HG02588 (cell line): ENCODE results near the gene UNC13A.
"Not testable (repeated sequence)": the region's sequence is repeated elsewhere in the genome, so short reads cannot be mapped to it uniquely, and the experiment has no call there.

ENCODE experiments used
- ATAC-seq: cut with Tn5 transposase; IDR thresholded peaks from one replicate; pipeline ENCODE4 v1.9.1; 2021; ENCODE audit warnings: mild to moderate bottlenecking, moderate library complexity; ENCODE audit not compliant: unreplicated experiment

Gene UNC13A

DNA sequence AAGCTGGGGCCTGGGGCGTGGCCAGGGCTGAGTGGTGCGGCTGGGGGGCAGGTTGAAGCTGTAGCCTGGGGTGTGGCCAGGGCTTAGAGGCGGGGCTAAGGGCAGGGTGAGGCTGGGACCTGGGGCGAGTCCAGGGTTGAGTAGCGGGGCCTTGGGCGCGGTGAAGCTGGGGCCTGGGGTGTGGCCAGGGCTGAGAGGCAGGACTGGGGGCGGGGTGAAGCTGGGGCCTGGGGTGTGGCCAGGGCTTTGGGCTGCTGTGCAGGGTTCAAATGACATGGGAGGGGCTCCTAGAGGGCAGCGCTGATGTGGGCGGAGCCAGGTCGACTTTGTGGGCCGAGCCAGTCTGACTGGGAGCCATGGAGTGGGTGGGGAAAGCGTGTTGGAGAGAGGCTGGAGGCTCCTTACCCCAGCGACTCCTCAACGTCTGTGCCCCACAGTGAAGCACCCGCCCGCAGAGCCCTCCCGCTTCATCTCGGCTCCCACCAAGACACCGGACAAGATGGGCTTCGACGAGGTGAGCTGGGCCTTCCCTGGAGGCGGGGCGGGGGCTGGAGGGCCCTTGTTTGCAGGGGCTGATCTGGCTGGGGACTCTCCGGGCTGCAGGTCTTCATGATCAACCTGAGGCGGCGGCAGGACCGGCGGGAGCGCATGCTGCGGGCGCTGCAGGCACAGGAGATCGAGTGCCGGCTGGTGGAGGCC, 111.2 kb downstream of the UNC13A start:
- no peak for ATAC-seq

DNA sequence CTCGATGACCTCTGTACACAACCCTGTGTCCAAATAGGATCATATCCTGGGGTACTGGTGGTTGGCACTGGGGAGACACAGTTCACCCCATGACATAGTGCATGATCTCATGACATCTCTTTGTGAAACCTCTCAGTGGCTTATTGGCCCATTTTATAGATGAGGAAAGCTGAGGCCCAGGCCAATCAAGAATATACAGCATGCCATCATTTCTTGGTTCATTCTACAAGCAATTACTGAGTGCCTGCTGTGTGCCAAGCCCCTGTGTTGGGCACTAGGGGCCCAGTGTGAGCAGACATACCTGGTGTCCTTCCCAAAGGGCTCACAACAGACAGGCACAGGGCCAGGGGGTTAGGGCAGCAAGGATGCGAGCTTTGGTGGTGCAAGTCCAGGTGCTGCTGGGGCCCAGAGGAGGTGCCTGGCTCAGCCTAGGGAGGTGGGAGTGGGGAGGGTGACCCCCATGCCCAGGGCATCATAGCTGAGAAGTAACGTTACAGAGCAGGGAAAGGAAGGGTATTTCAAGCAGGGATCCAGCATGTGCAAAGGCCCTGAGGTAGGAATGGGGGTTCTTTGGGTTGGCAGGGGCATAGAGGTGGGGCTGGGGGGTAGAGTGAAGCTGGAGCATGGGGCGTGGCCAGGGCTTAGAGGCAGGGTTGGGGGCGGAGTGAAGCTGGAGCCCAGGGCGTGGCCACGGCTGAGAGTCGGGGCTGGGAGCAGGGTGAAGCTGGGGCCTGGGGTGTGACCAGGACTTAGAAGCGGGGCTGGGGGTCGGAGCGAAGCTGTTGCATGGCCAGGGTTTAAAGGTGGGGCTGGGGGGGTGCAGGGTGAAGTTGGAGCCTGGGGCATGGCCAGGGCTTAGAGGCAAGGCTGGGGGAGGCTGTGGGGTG, 112.0 kb downstream of the UNC13A start:
- no peak for ATAC-seq

DNA sequence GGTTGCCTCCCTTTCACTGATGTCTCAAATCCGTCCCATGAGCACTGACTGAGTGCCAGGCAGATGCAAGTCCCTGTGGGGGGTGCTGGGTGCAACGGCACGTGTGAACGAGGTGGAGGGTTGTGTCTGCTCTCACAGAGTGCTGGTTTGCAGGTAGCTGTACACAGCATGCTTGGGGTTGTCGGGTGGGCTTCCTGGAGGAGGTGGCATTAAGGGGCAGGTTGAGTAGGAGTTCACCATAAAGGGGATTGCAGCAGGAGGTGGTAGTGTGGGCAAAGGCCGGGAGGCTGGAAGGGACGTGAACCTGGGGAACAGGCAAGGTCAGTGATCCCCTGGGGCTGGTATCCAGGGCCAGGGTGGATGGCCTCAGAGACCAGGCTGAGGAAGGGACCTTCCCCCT, 115.5 kb downstream of the UNC13A start:
- no peak for ATAC-seq

DNA sequence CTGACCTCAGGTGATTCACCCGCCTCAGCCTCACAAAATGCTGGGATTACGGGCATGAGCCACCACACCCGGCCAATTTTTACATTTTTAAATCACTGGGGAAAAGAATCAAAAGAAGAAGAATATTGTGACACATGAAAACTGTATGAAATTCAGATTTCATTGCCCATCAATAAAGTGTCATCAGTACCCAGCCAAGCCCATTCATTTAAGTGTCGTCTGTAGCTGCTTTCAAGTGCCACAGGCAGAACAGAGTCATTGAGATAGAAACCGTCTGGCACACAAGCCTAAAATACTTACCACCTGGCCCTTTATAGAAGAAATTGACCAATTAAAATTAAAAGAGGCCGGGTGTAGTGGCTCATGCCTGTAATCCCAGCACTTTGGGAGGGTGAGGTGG, 117.4 kb downstream of the UNC13A start:
- ATAC-seq = no peak

DNA sequence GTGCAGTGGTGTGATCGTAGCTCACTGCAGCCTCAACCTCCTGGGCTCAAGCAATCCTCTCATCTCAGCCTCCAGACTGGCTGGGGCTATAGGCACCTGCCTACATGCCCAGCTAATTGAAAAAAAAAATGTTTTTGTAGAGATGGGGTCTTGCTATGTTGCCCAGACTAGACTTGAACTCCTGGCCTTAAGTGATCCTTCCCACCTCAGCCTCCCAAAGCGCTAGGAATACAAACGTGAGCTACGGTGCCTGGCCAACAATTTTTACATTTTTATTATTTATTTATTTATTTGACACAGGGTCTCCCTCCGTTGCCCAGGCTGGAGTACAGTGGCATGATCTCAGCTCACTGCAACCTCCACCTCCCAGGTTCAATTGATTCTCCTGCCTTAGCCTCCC, 117.9 kb downstream of the UNC13A start:
- ATAC-seq = not testable (repeated sequence)

DNA sequence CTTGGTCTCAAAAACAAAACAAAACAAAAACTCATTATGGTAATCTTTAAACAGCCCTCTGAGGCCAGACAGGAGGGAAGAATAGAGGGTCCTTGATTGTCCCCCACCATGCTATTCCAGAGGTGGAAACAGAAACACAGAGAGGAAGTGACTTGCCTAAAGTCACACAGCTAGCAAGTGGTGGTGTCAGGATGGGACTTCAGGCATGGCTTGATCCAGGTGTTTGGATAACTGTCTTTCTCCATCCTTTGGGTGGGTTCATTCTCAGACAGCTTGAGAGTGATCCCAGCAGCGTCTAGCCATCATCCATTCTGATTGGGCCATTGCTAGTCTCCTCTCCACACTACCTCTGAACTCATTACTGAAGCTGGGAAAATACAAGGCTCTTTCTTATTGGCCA, 120.2 kb downstream of the UNC13A start:
- ATAC-seq = no peak

DNA sequence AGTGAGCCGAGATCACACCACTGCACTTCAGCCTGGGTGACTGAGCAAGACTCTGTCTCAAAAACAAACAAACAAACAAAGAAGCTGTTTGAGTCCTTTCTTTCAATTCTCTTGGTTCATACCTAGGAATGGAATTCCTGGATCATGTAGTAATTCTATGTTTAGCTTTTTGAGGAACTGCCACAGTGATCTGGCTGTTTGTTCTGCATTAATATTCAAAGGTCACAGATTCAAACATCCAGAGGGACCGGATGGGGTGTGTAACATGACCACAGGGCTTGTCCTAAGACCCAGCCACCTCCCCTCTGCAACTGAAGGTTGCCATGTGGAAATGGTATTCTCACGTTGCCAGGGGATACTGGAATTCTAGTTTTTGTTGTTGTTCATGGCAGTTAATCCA, 122.5 kb downstream of the UNC13A start:
- no peak for ATAC-seq

DNA sequence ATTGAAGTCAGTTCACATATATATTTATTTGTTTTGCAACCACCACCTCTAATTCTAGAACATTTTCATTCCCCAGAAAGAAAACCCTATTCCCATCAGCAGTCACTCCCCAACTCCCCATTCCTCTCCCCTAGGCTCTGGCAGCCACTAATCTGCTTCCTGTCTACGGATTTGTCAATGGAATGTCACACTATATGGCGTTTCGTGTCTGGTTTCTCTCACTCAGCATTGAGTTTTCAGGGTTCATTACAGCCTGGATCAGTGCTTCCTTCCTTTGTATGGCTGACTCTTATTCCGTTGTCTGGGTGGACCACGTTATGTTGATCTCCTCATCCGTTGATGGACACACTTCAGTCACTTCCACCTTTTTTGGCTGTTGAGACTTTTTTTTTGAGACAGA, 123.4 kb downstream of the UNC13A start:
- no peak for ATAC-seq

DNA sequence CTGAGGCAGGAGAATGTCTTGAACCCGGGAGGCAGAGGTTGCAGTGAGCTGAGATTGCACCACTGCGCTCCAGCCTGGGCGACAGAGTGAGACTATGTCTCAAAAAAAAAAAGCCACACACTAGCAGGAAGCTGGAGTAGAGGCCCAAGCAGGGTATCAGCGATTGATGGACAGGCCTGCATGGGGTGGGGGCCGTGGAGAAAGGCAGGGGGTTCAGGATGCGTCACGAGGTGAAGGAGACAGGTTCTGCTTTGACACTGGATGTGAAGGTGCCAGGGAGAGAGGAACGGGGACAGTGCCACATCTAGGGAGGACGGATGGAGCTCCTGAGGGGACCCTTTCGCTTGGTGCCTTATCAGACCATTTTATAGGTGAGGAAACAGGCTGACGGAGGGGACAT, 125.6 kb downstream of the UNC13A start:
- ATAC-seq = no peak

DNA sequence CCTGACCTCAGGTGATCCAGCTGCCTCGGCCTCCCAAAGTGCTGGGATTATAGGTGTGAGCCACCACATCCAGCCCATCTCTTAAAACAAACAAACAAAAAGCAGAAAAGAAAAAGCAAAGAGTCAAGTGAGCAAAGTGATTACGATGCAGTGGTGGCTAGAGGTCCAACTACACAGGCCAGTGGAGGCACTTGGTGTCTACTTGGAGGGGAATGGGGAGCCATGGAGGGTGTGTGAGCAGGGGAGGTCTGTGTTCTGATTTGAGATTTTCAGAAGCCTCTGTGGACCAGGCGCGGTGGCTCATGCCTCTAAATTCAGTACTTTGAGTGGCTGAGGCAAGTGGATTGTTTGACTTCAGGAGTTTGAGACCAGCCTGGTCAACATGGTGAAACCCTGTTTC, 126.1 kb downstream of the UNC13A start:
- ATAC-seq = no peak

DNA sequence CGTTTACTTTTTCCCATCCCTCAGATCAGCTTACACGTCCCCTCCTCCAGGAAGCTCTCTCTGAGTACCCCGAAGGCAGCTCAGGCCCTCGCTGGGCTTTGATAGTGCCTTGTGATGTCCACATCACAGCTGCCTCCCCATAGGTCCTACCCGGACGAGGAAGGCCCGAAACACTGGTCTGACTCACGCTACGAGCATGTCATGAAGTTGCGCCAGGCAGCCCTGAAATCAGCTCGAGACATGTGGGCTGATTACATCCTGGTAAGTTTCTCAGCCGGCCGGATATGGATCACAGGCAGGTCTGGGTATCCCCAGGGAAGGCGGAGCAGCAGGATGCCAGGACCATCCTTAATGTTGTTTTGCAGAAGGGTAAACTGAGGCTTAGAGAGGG, 128.0 kb downstream of the UNC13A start:
- no peak for ATAC-seq

DNA sequence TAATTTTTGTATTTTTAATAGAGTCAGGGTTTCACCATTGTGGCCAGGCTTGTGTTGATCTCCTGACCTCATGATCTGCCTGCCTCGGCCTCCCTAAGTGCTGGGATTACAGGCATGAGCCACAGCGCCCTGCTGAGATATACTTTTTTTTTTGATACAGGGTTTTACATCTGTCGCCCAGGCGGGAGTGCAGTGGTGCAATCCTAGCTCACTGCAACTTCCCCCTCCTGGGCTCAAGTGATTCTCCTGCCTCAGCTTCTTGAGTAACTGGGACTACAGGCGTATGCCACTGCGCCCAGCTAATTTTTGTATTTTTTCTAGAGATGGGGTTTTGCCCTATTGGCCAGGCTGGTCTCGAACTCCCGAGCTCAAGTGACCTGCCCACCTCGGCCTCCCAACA, 130.7 kb downstream of the UNC13A start:
- no peak for ATAC-seq

DNA sequence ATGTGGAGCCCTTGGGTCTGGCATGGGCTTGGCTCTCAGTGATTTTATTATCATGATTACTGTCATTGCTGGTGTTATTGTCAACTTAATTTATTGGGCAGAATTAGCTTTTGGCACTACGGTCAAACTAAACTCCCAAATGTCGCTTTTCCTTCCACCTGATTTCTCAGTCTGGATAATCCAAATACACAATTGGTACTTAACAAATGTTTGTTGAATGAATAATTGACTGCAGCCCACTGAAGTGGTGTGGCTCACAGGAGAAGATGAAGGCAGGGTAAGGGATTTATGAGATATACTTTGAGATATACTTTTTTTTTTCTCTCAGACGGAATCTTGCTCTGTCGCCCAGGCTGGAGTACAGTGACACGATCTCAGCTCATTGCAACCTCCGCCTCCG, 131.2 kb downstream of the UNC13A start:
- no peak for ATAC-seq

DNA sequence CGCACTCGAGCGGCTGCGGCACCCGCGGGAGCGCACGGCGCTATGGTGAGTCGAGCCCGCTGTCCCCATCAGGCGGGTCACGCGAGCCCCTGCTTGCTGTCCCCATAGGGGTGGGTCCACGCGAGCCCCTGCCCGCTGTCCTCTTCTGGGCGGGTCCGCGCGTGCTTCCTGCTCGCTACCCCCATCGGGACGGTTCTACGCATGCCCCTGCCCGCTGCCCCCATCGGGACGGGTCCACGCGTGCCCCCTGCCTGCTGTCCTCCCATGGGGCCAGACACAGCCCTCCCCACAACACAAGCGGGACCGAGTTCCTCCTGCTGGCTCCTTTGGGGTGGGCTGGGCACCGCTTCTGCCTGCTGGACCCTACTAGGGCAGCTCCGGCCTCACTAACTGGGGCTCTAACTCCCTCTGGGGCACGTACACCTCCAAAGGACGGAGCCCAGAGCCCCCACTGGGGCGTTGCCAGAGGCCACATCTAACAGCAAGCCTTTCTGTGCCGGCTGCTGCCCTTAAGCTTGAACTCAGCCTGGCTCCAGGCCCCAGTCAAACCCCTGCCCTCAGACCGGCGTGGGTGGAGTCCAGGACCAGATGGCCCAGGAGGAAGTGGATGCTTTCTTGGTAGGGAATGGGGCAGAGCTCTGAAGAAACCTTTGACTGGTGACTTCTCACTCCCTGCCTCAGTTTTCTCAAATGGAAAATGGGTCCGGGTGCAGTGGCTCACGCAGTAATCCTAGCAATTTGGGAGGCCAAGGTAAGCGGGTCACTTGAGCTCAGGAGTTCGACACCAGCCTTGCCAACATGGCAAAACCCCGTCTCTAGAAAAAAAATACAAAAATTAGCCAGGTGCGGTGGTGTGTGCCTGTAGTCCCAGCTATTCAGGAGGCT, 132.0 kb downstream of the UNC13A start:
- peak; percentile 10 for ATAC-seq

DNA sequence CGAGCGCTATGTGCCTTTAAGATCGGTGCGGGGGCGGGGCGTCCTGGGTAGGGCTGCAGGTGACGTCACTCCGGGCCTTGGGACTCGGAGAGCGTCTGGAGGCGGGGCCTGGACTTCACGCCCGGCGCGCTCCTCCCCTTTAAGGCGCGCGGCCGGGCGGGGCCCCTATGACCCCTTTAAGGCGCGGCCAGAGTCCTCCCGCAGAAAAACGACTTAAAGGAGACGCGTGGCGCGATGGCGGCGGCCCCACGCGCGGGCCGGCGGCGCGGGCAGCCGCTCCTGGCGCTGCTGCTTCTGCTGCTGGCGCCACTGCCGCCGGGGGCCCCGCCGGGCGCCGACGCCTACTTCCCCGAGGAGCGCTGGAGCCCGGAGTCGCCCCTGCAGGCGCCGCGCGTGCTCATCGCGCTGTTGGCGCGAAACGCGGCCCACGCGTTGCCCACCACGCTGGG, 132.7 kb downstream of the UNC13A start, which contains the start of gene COLGALT1:
Gene COLGALT1 (plus strand): TSS at position 170 of the 449 bp plus-strand sequence. CDS start 65 bp downstream, at position 235.
- ATAC-seq = peak; percentile 85

DNA sequence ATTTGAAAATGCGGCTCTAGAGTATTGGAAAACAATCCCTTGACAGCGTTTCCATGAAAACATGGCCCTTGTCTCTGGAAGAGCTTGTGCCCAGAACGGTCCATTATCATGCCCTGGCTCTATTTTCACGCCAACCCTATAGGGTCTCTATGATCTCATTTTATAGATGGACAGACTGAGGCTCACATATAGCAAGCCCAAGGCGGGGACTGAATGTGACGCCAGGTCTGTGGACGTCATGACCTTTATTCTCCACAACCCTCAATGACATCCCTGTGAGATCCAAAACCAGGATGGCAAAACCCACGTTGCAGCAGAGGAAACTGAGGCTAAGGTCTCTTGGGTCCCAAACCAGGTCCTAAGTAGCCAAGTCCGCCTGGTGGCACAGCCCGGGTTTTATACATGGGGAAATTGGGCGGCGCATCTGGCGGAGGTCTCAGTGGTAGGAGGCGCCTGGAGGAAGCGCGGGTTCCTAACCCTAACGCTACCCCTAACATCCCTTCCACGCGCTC, 133.1 kb downstream of the UNC13A start:
- no peak for ATAC-seq

DNA sequence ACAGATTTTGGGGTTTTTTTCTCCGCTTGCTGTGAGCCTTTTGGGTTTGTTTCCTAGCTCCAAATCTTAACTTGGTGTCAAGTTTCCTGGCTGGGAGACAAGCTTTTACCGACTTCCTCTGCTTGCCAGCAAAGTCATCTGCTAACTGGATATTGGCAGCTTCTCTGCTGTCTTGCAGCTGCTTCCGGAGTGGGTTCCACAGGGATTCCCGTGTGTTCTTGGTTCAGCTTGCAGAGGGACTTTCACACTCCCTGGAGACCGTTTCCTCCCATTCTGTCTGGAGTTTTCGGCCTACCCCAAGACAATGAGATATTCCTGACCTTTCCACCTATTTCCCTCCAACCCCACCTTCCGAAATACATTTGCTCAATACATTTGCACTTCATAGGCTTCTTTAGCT, 134.9 kb downstream of the UNC13A start:
- no peak for ATAC-seq

DNA sequence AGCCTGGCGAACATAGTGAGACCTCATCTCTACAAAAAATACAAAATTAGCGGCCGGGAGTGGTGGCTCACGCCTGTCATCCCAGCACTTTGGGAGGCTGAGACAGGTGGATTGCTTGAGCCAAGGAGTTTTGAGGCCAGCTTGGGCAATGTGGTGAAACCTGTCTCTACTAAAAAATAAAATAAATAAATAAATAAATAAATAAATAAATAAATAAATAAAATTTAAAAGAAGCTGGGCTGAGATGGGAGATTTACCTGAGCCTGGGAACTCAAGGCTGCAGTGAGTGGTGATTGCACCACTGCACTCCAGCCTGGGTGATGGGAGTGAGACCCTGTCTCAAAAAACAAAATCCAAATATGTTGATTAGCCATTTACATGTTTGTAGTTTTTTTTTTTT, 135.4 kb downstream of the UNC13A start:
- ATAC-seq = not testable (repeated sequence)
